HepG2 (cell line): ENCODE measurements around the gene MSMB. TPM values are rescaled to one million over a fixed set of nuclear protein-coding genes. Genes with fewer than 3 reads are reported as not detected.
A peak's percentile ranks its signal among the peaks of the same experiment; 100 is the strongest.
"Not testable (repeated sequence)": the region's sequence is repeated elsewhere in the genome, so short reads cannot be mapped to it uniquely, and the experiment has no call there.

Source experiments
- ATF2 ChIP-seq: sonication (generic); formaldehyde crosslinking; IDR thresholded peaks from 2 replicates; pipeline ENCODE4 v1.4.0; 2020; ENCODE audit warnings: missing genetic modification reagents
- BATF2 ChIP-seq: sonication (generic); formaldehyde crosslinking; IDR thresholded peaks from 2 replicates; pipeline ENCODE4 v1.8.0; 2022; ENCODE audit warnings: mild to moderate bottlenecking, missing genetic modification reagents, moderate library complexity
- CCDC6 ChIP-seq: sonication (generic); formaldehyde crosslinking; IDR thresholded peaks from 2 replicates; pipeline ENCODE4 v1.8.1; 2022; ENCODE audit warnings: mild to moderate bottlenecking, missing genetic modification reagents, moderate library complexity
- CREM ChIP-seq, 2 experiments: sonication (generic) in 1 of 2; formaldehyde crosslinking in 1 of 2; IDR thresholded peaks; 2 replicates each; pipeline versions ENCODE4 v1.4.0 to v1.6.1; 2016 to 2020; ENCODE audit warnings: antibody characterized with exemption in 1 of 2, mild to moderate bottlenecking in 1 of 2, missing genetic modification reagents in 1 of 2
- FOXA1 ChIP-seq, 2 experiments: fragments of 450-650 bp in 1 of 2; sonication (generic) in 1 of 2; formaldehyde crosslinking in 1 of 2; IDR thresholded peaks; 2 replicates each; pipeline versions ENCODE4 v1.4.0 to v1.6.1; 2016 to 2020; ENCODE audit warnings: missing genetic modification reagents in 1 of 2
- GFI1 ChIP-seq: sonication (generic); formaldehyde crosslinking; IDR thresholded peaks from 2 replicates; pipeline ENCODE4 v1.5.0; 2020; ENCODE audit warnings: missing genetic modification reagents, mild to moderate bottlenecking, borderline replicate concordance
- KDM6A ChIP-seq: IDR thresholded peaks from 2 replicates; pipeline ENCODE4 v1.6.1; 2016; ENCODE audit warnings: low read depth
- MEIS1 ChIP-seq: sonication (generic); formaldehyde crosslinking; IDR thresholded peaks from 2 replicates; pipeline ENCODE4 v1.9.0; 2021; ENCODE audit warnings: mild to moderate bottlenecking, missing genetic modification reagents, moderate library complexity, borderline replicate concordance
- NCOA2 ChIP-seq: sonication (generic); formaldehyde crosslinking; IDR thresholded peaks from 2 replicates; pipeline ENCODE4 v1.8.0; 2022; ENCODE audit warnings: inconsistent platforms
- NR2F6 ChIP-seq, 2 experiments: IDR thresholded peaks; 2 replicates each; pipeline ENCODE4 v1.6.1; 2016; ENCODE audit warnings: antibody characterized with exemption in 1 of 2, mild to moderate bottlenecking in 1 of 2
- RXRB ChIP-seq: IDR thresholded peaks from 2 replicates; pipeline ENCODE4 v1.6.1; 2016; ENCODE audit warnings: borderline replicate concordance, missing genetic modification reagents, missing compliant biosample characterization
- YEATS4 ChIP-seq: sonication (generic); formaldehyde crosslinking; IDR thresholded peaks from 2 replicates; pipeline ENCODE4 v1.4.0; 2020; ENCODE audit warnings: missing genetic modification reagents, borderline replicate concordance
- ZGPAT ChIP-seq: IDR thresholded peaks from 2 replicates; pipeline ENCODE4 v1.6.1; 2016; ENCODE audit warnings: mild to moderate bottlenecking
- ZMYM2 ChIP-seq: sonication (generic); formaldehyde crosslinking; IDR thresholded peaks from 2 replicates; pipeline ENCODE4 v1.8.0; 2022; ENCODE audit warnings: mild to moderate bottlenecking, missing genetic modification reagents
- ZNF362 ChIP-seq: sonication (generic); formaldehyde crosslinking; IDR thresholded peaks from 2 replicates; pipeline ENCODE4 v1.4.0; 2020; ENCODE audit warnings: missing genetic modification reagents, mild to moderate bottlenecking, borderline replicate concordance
- ZNF687 ChIP-seq: sonication (generic); formaldehyde crosslinking; IDR thresholded peaks from 2 replicates; pipeline ENCODE4 v1.5.1; 2020; ENCODE audit warnings: mild to moderate bottlenecking, missing genetic modification reagents, moderate library complexity
- ZNF800 ChIP-seq: sonication (generic); formaldehyde crosslinking; IDR thresholded peaks from 2 replicates; pipeline ENCODE4 v1.4.0; 2020; ENCODE audit warnings: missing genetic modification reagents
- polyA plus RNA-seq, 8 experiments: library from polyadenylated mRNA; depleted of rRNA in 3 of 8; stranded (reverse) in 7 of 8; unstranded in 1 of 8; fragments of >200 nt; fragmentation: Illumina TruSeq in 4 of 8; extraction: Trizol in 4 of 8; gene quantifications; 2 replicates each; pipeline versions ENCODE4 v1.2.1 to v1.2.3, GENCODE V29; 2011 to 2016; ENCODE audit warnings: low read depth in 4 of 8, missing spikeins in 1 of 8, mixed read lengths in 1 of 8; ENCODE audit not compliant: insufficient read depth in 1 of 8
- total RNA-seq, 5 experiments: library from RNA; depleted of rRNA; stranded (reverse); fragments of >200 nt; fragmentation: Illumina TruSeq; extraction: Trizol; gene quantifications; 2 replicates each; pipeline ENCODE4 v1.2.3, GENCODE V29; 2016; ENCODE audit warnings: low read depth in 1 of 5

MSMB gene
- total and polyA plus RNA-seq, 2 of the 13 experiments (the other 11 are each of a cell fraction or from before 2014, with no cell fraction given), result 0.84 TPM; not detected in 1

- TF ChIP-seq BATF2 (0 out of 2 replicates have a peak, but pooled peaks have one; percentile 12), ZMYM2 (CRISPR knock-in tag) (peak; percentile 92), ZNF362 (CRISPR knock-in tag) (0 out of 2 replicates have a peak, but pooled peaks have one; percentile 43), RXRB (CRISPR knock-in tag) (peak; percentile 65), CREM (IDR thresholded peaks at IDR 0.05) (peak; percentile 49; the same call in 1 of the 2 replicates), YEATS4 (CRISPR knock-in tag) (0 out of 2 replicates have a peak, but pooled peaks have one; percentile 35), FOXA1 (IDR thresholded peaks at IDR 0.05) (0 out of 2 replicates have a peak, but pooled peaks have one; percentile 36), FOXA1 (CRISPR knock-in tag; IDR thresholded peaks at IDR 0.05) (peak; percentile 89), KDM6A (0 out of 2 replicates have a peak, but pooled peaks have one; percentile 23), ZGPAT (CRISPR knock-in tag) (peak; percentile 30; the same call in 1 of the 2 replicates), CCDC6 (CRISPR knock-in tag) (peak; percentile 36; the same call in 1 of the 2 replicates), GFI1 (CRISPR knock-in tag) (0 out of 2 replicates have a peak, but pooled peaks have one; percentile 18), ZNF800 (CRISPR knock-in tag) (0 out of 2 replicates have a peak, but pooled peaks have one; percentile 35), MEIS1 (CRISPR knock-in tag) (0 out of 2 replicates have a peak, but pooled peaks have one; percentile 44), NCOA2 (CRISPR knock-in tag) (peak; percentile 81), NR2F6 (CRISPR knock-in tag; IDR thresholded peaks at IDR 0.05) (peak; percentile 47; the same call in 1 of the 2 replicates), ZNF687 (peak; percentile 49), ATF2 (CRISPR knock-in tag) (peak; percentile 48; the same call in 1 of the 2 replicates)
- TF ChIP-seq CREM (CRISPR knock-in tag; IDR thresholded peaks at IDR 0.05); NR2F6 (IDR thresholded peaks at IDR 0.05): not testable (repeated sequence)
Observed at GRCh38 chr10:46002189-46002687, 43.8 kb downstream of the MSMB start (continued).
